Measurements from ENCODE around the gene ALPL. TPM values are rescaled to one million over a fixed set of nuclear protein-coding genes. Genes with fewer than 3 reads are reported as not detected.

ALPL gene
- total RNA-seq, 6 donors from 2014 or later: 72.3 to 327 (median 182) TPM

DNA sequence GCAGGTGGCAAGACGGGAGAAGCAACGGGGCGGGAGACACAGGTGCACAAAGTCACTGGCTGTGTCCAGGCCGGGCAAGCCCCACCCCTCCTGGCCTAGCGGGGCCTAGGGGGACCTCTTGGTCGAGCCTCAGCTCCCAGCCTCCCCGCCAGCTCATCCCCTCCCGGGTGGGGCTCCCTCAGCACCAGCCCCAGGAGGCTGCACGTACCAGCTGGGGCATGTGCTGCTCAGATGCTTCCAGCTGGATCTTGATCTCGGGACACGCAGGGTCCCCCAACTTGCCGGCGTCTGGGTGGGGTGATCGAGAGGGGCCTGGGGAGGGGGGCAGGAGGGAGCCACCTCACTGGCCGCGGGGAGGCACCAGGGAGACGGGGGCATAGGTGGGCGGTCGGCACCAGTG is 88.5 kb downstream of the ALPL start:
- Histone ChIP-seq H3K9me3 (no peaks in the 10 kb centered on the region), H3K27me3 (no peaks in the 10 kb centered on the region), H3K27ac (no peak overlapping the region), H3K4me1 (no peaks in the 10 kb centered on the region), H3K4me3 (no peak overlapping the region), H3K36me3 (peaks cover 0 to 13% (median 0%) of the 10 kb centered on the region in 4 donors)
- WGBS, 2 donors: 85 to 86% methylated on average over 12 to 19 of the region's 19 CpGs
- TF ChIP-seq POLR2AphosphoS5 (IDR thresholded peaks at IDR 0.05): no peak
- TF ChIP-seq EP300 (IDR thresholded peaks at IDR 0.05): no peak
- TF ChIP-seq, protein P1, sequence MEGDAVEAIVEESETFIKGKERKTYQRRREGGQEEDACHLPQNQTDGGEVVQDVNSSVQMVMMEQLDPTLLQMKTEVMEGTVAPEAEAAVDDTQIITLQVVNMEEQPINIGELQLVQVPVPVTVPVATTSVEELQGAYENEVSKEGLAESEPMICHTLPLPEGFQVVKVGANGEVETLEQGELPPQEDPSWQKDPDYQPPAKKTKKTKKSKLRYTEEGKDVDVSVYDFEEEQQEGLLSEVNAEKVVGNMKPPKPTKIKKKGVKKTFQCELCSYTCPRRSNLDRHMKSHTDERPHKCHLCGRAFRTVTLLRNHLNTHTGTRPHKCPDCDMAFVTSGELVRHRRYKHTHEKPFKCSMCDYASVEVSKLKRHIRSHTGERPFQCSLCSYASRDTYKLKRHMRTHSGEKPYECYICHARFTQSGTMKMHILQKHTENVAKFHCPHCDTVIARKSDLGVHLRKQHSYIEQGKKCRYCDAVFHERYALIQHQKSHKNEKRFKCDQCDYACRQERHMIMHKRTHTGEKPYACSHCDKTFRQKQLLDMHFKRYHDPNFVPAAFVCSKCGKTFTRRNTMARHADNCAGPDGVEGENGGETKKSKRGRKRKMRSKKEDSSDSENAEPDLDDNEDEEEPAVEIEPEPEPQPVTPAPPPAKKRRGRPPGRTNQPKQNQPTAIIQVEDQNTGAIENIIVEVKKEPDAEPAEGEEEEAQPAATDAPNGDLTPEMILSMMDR (IDR thresholded peaks at IDR 0.05): no peak
- TF ChIP-seq POLR2A (IDR thresholded peaks at IDR 0.05): no peak
- DNase-seq (peak in 1 of 2 donors; percentile 73), ATAC-seq (ENCODE audit: low FRiP score in 2 of 2) (no peak)

DNA sequence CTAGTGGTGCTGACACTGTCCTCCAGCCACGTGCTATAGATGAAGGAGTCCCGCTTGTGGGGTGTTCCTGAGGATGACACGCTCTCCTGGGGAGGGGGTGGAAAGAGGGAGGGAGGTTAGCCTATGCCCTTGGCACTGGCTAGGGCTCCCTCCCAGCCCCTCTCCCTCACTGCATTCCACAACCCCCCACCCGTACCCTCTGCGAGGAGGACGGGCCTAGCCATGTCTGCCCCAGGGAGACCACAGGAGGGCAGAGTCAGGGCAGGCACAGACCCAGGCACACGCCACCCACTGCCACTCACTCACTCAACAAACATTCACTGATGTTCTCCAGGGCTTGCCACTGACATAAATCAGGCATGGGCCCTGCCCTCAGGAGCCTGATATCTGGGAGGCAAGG is 89.2 kb downstream of the ALPL start:
- TF ChIP-seq EP300 (IDR thresholded peaks at IDR 0.05) (no peak), POLR2A (IDR thresholded peaks at IDR 0.05) (no peak), POLR2AphosphoS5 (IDR thresholded peaks at IDR 0.05) (no peak)
- TF ChIP-seq, protein P1 (IDR thresholded peaks at IDR 0.05): no peak
- no peaks in the 10 kb centered on the region for H3K4me1 ChIP-seq
- ATAC-seq (ENCODE audit: low FRiP score in 2 of 2) (no peak), DNase-seq (no peak)
- no peaks in the 10 kb centered on the region for H3K27me3 ChIP-seq
- H3K36me3 ChIP-seq: peaks cover 0 to 13% (median 0%) of the 10 kb centered on the region in 4 donors
- WGBS, 2 donors: 77 to 89% methylated on average over 7 of the region's 7 CpGs
- H3K4me3 ChIP-seq: no peak overlapping the region
- no peaks in the 10 kb centered on the region for H3K9me3 ChIP-seq
- H3K27ac ChIP-seq: no peak overlapping the region

DNA sequence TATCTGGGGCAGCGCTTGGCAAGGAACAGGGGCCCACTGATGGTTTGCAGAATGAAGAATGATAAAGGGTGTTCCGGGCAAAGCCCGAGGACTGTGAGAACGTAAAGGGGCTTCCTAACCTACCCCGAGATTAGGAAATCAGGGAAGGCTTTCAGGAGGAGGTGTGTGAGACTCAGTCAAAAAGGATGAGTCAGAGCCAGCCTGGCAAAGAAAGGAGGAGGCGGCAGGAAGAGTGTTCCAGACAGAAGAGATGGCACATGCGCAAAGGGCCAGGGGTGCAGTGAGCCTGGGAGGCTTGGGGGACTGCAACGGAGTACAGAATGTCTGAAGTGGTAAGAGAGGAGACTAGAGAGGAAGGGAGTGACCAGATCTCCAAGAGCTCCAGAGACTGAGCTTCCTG is 89.7 kb downstream of the ALPL start:
- Histone ChIP-seq H3K4me1 (no peaks in the 10 kb centered on the region), H3K36me3 (peaks cover 0 to 13% (median 0%) of the 10 kb centered on the region in 4 donors), H3K4me3 (no peak overlapping the region), H3K27ac (no peak overlapping the region), H3K9me3 (no peaks in the 10 kb centered on the region), H3K27me3 (no peaks in the 10 kb centered on the region)
- ATAC-seq (ENCODE audit: low FRiP score in 2 of 2): no peak
- 78 to 81% methylated on average over 8 of the region's 8 CpGs for WGBS, 2 donors
- TF ChIP-seq POLR2A (IDR thresholded peaks at IDR 0.05) (no peak), POLR2AphosphoS5 (IDR thresholded peaks at IDR 0.05) (no peak), EP300 (IDR thresholded peaks at IDR 0.05) (no peak)
- TF ChIP-seq, protein P1 (IDR thresholded peaks at IDR 0.05): no peak
- no peak for DNase-seq

DNA sequence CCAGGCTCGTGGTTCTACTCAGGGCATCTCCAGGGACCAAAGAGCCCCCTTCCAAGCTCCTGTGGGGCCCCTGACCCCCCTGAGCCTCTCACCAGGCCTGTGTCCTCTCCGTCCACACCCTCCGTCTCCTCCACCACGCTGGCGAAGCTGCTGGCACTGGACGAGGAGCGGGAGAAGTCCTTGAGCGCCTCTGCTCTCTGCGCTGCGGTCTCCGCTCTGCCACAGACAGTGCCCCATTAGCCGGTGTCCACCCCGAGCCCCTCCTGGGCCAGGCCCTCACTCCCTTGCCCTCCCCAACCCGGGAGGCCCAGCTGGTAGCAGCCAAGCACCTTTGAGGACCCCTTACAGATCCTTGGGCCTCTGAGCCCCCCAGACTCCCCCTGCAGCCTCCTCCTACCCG is 90.2 kb downstream of the ALPL start:
- 86 to 89% methylated on average over 9 to 15 of the region's 15 CpGs for WGBS, 2 donors

More for the DNA sequence above, 90.2 kb downstream of the ALPL start:
- Histone ChIP-seq H3K9me3 (no peaks in the 10 kb centered on the region), H3K4me3 (no peak overlapping the region), H3K27ac (no peak overlapping the region), H3K36me3 (peaks cover 0 to 13% (median 0%) of the 10 kb centered on the region in 4 donors), H3K27me3 (no peaks in the 10 kb centered on the region), H3K4me1 (no peaks in the 10 kb centered on the region)
- TF ChIP-seq POLR2AphosphoS5 (IDR thresholded peaks at IDR 0.05): no peak
- TF ChIP-seq, protein P1 (IDR thresholded peaks at IDR 0.05): no peak
- no peak for TF ChIP-seq EP300 (IDR thresholded peaks at IDR 0.05)
- no peak for TF ChIP-seq POLR2A (IDR thresholded peaks at IDR 0.05)
- DNase-seq (no peak), ATAC-seq (ENCODE audit: low FRiP score in 2 of 2) (no peak)

All from upper lobe of left lung (tissue), 6 donors.